ENCODE measurements around the gene MCC. TPM values are rescaled to one million over a fixed set of nuclear protein-coding genes. Genes with fewer than 3 reads are reported as not detected.

MCC gene
- polyA plus RNA-seq, 1 donor (not counting 4 experiments of a cell fraction or from before 2014, with no cell fraction given) = 24.6 TPM

DNA sequence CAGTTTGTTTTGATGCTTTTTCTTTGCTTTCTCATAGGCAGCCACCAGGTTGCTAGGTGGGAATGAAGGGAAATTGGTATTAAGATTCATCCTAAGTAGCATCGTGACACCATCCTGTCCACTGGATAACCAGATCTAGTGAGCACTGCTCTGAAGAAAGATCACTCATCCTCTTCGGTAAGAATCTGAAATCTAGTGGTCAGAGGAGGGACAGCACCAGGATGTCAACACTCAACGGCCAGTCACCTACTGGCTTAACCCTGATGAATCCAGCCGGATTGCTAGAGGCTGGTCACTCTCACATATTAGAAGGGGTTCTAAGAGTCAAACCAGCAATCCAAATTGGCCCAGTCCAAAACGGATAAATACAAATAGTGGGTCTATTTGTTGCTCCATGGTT lies 460.8 kb downstream of the MCC start:
- Histone ChIP-seq H2AFZ (ENCODE audit: control insufficient read depth, low read length) (no peak overlapping the region), H3K27me3 (ENCODE audit: control insufficient read depth, extremely low read depth, insufficient read depth, low read length) (no peaks in the 10 kb centered on the region), H3K9me1 (ENCODE audit: control insufficient read depth, extremely low read depth, insufficient read depth, low read length) (no peaks in the 10 kb centered on the region), H3K9me3 (ENCODE audit: control insufficient read depth, low read depth, low read length) (no peaks in the 10 kb centered on the region), H3K9ac (ENCODE audit: control insufficient read depth, extremely low read depth, insufficient read depth, low read length) (no peak overlapping the region), H3K36me3 (ENCODE audit: control insufficient read depth in 2 of 2, extremely low read depth in 1 of 2, insufficient read depth in 2 of 2, low read length in 2 of 2) (peaks cover 8 to 23% of the 10 kb centered on the region in 2 experiments), H3K79me2 (ENCODE audit: control insufficient read depth, insufficient read depth, low read length) (no peaks in the 10 kb centered on the region), H3K4me2 (ENCODE audit: control insufficient read depth, extremely low read depth, insufficient read depth, low read depth, low read length) (no peak overlapping the region), H3K4me3 (ENCODE audit: control insufficient read depth in 2 of 3, extremely low read depth in 1 of 3, insufficient read depth in 2 of 3, low read depth in 1 of 3, low read length in 3 of 3) (no peak overlapping the region), H4K20me1 (ENCODE audit: control insufficient read depth, extremely low read depth, insufficient read depth, low read length) (no peaks in the 10 kb centered on the region), H3K27ac (ENCODE audit: control insufficient read depth, insufficient read depth, low read length) (no peak overlapping the region), H3K4me1 (ENCODE audit: control insufficient read depth, extremely low read depth, insufficient read depth, low read length) (peaks cover 6% of the 10 kb centered on the region)
- TF ChIP-seq CTCF (optimal IDR thresholded peaks at IDR 0.05 in 1 of 3, IDR thresholded peaks at IDR 0.05 in 1 of 3, conservative IDR thresholded peaks at IDR 0.05 in 1 of 3; ENCODE audit: extremely low read depth in 1 of 3, insufficient read depth in 2 of 3, low read length in 3 of 3) (peak in 1 of 3 experiments; percentile 16), EZH2 (IDR thresholded peaks at IDR 0.05; ENCODE audit: low read length) (no peak)
- FAIRE-seq (no peak), DNase-seq (ENCODE audit: low read depth, low spot score) (no peak)
- dilution Hi-C loops (cut with MboI; ENCODE audit: extremely low pct_ligation_motif_present, low sequenced_read_pairs) = no loop called here

DNA sequence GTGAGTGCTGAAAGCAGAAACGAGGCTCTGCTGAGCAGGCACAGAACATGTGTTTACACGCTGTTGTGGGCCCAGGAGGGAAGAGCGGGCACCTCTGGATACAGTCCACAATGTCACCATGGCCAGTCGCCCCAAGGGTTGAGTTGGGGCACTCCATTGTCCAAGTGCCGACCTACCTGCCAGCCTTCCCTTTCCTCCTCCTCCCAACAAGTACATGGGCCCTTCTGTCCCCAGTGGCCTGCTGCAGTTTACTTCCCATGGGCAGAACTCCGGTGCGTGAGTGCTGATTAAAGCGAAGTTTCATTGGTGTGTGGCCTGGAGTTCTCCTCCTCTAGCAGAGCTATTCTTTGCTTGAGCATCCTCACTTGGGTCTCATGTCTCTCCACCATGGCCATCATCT lies 461.2 kb downstream of the MCC start:
- no peak for DNase-seq (ENCODE audit: low read depth, low spot score)
- peaks cover 10% of the 10 kb centered on the region for H3K4me1 ChIP-seq (ENCODE audit: control insufficient read depth, extremely low read depth, insufficient read depth, low read length)
- H2AFZ ChIP-seq (ENCODE audit: control insufficient read depth, low read length) = no peak overlapping the region
- no peaks in the 10 kb centered on the region for H3K9me1 ChIP-seq (ENCODE audit: control insufficient read depth, extremely low read depth, insufficient read depth, low read length)
- no peaks in the 10 kb centered on the region for H4K20me1 ChIP-seq (ENCODE audit: control insufficient read depth, extremely low read depth, insufficient read depth, low read length)
- no peaks in the 10 kb centered on the region for H3K9me3 ChIP-seq (ENCODE audit: control insufficient read depth, low read depth, low read length)
- no peak for FAIRE-seq
- H3K27ac ChIP-seq (ENCODE audit: control insufficient read depth, insufficient read depth, low read length) = no peak overlapping the region
- dilution Hi-C loops (cut with MboI; ENCODE audit: extremely low pct_ligation_motif_present, low sequenced_read_pairs) = no loop called here
- H3K4me2 ChIP-seq (ENCODE audit: control insufficient read depth, extremely low read depth, insufficient read depth, low read depth, low read length) = no peak overlapping the region
- TF ChIP-seq CTCF (optimal IDR thresholded peaks at IDR 0.05 in 1 of 3, IDR thresholded peaks at IDR 0.05 in 1 of 3, conservative IDR thresholded peaks at IDR 0.05 in 1 of 3; ENCODE audit: extremely low read depth in 1 of 3, insufficient read depth in 2 of 3, low read length in 3 of 3) (no peak), EZH2 (IDR thresholded peaks at IDR 0.05; ENCODE audit: low read length) (no peak)
- no peaks in the 10 kb centered on the region for H3K79me2 ChIP-seq (ENCODE audit: control insufficient read depth, insufficient read depth, low read length)
- H3K9ac ChIP-seq (ENCODE audit: control insufficient read depth, extremely low read depth, insufficient read depth, low read length) = no peak overlapping the region
- no peak overlapping the region for H3K4me3 ChIP-seq (ENCODE audit: control insufficient read depth in 2 of 3, extremely low read depth in 1 of 3, insufficient read depth in 2 of 3, low read depth in 1 of 3, low read length in 3 of 3)
- no peaks in the 10 kb centered on the region for H3K27me3 ChIP-seq (ENCODE audit: control insufficient read depth, extremely low read depth, insufficient read depth, low read length)
- peaks cover 8 to 23% of the 10 kb centered on the region in 2 experiments for H3K36me3 ChIP-seq (ENCODE audit: control insufficient read depth in 2 of 2, extremely low read depth in 1 of 2, insufficient read depth in 2 of 2, low read length in 2 of 2)
